IPS-NIHi11 (cell line): Measurements from ENCODE around the gene PDHA2.
A peak's percentile ranks its signal among the peaks of the same experiment; 100 is the strongest.
"Not testable (repeated sequence)": the region's sequence is repeated elsewhere in the genome, so short reads cannot be mapped to it uniquely, and the experiment has no call there.

Source experiments
- DNase-seq: peaks from one replicate; pipeline ENCODE4 v3.0.0; 2012; ENCODE audit warnings: mixed read lengths, low spot score

The PDHA2 gene

DNA sequence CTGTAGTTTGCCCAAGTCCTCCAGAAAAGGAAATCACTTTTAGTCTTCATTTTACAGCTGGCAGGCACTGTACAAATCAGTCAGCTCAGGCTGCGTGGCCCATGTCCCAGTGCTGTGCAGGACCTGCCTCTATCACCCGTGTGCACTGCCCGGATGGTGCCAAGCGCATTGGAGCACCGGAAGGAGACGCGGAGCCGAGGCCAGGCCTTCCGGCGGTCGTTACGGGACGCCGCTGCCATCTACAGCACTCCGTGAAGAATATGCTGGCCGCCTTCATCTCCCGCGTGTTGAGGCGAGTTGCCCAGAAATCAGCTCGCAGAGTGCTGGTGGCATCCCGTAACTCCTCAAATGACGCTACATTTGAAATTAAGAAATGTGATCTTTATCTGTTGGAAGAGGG is at the start of gene PDHA2:
Gene PDHA2, plus strand, starts transcription at position 203 of the 400 bp plus-strand sequence. Its CDS starts 58 bp downstream, at position 261.
- DNase-seq: no peak

DNA sequence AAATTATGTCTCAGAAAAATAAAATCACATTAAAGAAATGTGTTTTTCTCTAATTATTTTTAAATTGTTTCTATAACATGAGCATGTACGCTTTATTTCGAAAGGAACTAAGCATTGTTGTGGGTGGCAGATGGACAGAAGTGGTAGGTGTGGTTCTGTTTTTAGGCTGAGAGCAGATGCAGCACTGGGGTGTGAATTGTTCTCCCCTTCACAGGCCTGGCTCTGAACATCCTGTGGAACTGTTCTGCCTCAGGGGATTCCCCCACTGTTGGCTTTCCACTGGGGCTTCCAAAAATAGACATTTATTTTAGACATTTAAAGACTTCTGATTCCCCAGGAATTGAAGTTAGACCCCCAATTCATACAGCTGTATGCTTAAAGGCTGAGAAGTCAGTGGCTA is 41.9 kb upstream of the PDHA2 start:
- no peak for DNase-seq

DNA sequence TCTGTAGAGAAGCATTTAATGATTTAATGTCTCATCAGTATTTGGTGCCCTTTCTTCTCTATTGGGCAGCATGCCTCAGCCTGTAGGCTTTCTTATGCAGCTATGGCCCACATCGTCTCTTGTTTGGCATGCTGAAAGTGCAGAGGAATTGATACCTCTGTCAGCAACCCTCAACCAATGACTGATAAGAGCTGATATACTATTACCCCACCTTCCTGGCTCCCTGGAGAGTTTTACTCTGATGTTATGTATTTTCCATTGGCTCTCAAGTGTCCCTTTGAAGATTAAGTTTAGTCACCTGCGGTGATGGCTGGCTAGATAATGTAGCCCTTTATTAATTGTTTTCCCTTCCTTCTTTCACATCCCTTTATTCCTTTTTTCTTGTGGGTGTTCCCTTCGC is 41.2 kb upstream of the PDHA2 start:
- DNase-seq: peak; percentile 47

DNA sequence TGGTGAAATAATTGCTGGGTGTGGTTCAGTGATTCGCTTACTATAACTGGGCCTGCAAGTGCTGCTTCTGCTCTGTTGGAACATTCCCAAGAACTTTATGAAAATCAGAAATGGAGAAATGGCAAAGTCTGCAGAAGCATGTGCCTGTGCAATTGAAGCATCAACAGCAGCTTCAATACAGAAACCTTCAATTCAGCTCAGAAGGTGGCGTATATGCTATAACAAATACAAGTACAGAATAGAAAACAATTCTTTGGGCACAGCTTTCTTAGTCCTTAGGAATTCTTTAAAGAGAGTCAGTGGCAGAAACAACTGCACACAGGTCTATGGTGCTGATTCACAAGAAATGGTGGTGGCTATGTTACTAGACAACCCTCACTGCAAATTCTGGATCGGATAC is 18.0 kb upstream of the PDHA2 start:
- DNase-seq: no peak

DNA sequence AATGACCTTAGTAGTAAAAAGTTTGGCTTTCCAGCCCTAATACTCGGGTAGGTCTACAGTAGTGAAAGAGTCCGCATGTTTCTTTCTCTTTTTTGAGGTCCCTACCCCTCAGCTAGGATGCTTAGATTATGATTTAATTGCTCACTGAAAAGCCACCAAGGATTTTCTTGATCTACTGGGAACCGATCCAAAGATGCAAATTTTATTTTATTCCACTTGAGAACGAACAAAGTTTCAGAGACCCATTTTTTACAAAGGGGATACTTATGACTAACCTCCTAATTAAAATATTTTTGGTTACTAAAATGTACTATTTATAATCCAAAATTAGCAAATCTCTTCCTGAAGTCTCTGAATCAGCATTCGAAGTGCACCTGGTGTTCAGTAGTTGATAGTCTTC is 14.3 kb upstream of the PDHA2 start:
- DNase-seq: no peak

DNA sequence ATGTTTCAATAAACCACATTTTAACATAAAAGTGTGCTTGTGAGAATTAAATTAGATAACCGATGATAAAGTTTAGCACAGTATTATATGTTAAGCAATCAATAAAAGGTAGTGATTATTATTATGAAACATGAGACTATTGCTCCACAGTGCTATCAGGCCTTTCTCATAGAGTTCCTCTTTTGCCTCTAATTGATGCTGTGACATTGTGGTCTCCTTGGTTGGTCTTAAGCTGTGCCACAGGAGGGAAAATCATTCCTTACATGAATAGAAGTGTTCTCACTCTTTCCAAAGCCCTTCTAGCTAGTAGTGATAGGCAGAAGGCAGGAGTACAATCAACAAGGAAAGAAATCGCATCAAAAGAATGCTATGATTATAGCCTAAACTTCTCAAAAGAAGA is 9.2 kb upstream of the PDHA2 start:
- no peak for DNase-seq

DNA sequence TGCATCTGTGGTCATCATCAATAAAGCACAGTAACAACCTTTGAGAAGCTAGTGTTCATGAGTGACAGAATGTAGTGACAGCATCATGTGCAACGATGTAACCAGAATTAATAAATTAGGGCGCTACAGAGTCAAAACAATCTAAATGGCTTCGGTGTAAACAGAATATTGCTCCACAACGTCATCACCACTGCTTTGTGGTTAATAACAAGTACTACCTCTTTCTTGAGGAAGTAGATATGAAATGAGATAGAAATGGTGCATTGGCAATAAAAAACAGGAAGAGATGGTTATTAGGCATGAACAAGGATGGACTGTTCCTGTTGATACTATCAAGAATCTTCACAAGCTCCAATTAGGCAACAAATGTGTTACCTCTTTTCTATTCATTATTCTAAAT is 8.7 kb upstream of the PDHA2 start:
- DNase-seq: no peak

DNA sequence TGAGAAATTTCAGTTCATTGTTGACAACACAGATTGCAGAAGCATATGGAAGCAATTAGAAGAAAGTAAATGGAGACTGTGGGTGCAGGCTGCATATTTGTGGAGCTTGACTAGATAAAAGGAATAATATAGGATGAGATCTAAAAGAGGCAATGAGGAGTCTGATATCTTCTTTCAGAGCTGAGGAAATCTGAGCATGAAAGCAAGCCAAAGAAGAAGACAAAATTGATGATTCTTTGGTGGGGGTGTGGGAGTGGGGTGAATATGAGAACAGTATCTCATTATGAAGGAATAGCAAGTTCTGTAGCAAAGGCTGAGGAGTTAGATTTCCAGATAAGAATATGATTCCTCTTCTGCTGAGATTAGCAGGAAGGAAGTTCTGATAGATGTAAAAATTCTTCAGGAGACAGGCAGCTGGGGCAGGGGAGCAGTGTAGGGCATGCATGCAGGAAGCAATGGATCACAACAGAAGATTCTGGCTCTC is 6.1 kb upstream of the PDHA2 start:
- no peak for DNase-seq

DNA sequence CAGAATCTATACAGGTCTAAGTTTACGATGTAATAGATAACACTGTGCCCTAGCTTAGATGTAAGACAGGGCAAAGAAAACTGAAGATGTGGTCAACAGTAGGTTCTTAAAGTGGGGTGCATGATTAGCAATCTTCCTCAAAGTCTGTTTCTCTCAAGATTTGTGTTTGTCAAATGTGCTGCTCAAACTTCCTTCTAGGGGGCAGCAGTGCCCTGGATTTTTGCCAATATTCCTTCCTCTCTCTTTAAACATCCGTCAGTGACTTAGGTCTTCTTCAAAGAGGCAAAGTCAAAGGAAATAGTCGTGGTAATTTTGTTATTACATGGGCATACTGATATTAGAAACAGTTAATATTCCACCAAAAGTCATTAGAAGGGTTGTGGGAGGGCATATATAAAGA is 4.2 kb upstream of the PDHA2 start:
- peak; percentile 23 for DNase-seq

DNA sequence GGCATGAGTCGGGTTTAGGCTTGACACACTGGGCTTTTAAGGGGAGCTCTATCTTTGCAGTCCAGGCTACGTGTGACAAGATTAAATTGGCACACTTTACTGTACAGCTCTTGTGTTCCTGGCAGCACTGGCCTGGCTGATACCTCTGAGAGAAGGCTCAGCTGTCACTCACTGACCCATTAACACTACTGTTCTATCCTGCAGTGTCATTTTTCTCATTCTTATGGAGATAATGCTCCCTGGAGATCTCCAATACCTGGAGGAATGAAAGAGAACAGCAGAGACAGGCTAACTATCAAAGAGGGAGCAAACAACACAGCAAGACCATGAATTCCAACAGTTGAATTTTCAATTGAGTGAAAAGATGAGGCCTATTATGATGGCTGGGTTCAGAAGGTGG is 1.7 kb upstream of the PDHA2 start:
- peak; percentile 26 for DNase-seq

DNA sequence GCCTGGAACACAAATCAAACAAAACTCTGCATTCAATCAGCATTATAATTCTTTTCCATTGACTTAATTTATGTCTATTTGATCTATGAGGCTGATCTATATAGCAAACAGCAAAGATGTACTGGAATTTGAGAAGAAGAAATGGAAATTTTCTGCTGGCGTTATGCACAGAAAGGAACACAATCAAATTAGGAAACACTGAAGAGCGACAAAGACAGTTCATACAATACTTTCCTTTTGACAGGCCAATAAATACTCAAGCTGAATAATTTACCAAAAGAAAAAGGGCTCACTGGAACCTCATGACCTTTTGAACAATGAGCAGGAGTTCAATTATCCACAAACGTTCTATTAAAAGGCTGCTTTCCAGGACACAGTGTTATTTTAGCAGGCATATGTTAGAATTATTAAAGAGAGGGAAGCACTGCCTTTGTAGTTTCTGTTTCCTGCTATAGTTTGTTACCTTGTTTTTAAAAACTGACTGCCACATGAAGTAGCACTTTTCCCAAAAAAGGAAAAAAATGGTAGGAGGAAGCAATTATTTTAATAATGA is 8.1 kb downstream of the PDHA2 start:
- DNase-seq: no peak

DNA sequence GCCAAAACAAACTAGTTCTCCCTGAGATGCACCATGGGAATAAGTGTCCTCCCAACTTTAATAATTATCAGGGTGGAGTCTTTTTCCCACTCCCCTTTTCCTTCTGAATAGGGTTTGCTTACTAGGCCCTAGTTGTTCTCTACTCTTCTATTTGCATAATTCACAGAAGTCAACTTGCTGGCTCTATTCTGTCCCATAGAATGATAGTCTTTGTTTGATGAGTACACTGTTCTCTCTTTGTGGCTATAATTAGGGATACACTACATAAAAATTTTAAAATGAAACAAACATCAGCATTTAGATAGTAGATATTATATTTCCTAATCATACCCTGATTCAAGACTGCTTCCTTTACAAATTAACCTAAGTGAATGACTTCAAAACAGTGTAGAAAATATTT is 10.3 kb downstream of the PDHA2 start:
- DNase-seq: no peak

DNA sequence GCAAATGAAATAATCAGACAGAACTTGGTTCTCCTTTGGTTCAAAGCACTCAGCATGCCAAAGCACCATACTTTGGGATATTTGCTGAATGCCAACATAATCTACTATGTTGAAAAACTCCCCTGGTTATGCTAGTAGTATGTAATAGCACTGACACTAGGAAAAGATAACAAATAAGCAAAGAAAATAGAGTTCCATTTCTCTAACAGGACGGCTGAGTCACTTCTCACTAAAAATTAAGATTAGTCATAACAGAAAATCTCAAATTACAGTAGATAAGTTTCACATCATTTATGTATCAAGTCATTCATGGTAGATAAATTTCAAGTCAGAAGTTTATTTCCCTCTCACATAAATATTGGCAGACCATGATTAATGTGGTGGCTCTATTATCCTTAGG is 17.9 kb downstream of the PDHA2 start:
- DNase-seq: no peak

DNA sequence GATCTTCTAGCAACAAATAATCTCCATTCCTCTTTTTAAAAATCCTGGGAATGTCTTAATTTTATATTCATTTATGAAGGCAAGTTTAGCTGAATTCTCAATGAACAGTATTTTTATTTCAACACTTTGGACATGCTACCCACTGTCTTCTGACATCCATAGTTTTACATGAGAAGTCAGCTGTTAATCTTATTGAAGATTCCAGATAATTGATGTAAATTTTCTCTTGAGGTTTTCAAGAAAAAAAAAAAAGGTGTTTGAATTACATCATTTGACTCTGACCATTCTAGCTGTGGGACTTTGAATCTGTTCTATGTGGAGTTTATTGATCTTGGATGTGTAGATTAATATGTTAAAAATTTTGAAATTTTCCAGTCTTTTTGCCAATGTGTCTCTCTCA is 28.0 kb downstream of the PDHA2 start:
- DNase-seq: peak; percentile 5

DNA sequence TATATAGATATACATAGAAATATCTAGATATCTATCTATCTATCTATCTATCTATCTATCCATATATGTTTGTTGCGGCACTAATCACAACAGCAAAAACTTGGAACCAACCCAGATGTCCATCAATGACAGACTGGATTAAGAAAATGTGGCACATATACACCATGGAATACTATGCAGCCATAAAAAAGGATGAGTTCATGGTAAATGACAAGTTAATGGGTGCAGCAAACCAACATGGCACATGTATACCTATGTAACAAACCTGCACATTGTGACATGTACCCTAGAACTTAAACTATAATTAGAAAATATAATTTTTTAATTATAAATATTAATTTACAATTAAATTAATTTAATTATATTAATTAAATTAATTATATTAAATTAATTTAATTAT is 29.5 kb downstream of the PDHA2 start:
- not testable (repeated sequence) for DNase-seq

DNA sequence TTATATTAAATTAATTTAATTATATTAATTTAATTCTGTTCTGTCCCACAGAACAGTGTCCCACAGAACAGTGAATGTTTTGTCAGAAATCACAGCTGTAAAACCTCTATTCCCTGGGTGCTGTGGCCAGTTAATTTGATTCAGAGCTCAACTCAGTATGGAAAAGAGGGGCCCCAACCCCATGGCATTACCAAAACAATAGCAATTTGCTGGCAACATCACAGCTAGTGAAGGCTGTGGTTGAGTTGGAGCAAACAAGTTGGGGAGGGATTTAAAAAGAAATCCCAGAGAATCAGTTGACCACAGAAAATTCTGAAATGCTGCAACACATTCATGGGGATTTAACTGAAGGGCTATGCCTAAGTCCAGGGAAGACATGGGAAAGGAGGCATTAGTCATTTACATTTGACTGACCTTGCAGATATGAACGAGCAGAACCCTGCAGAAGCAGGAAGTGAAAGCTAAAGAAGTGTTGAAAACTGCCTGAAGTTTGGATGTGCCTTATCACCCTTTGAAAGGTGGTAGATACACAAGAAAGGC is 30.1 kb downstream of the PDHA2 start:
- DNase-seq: peak; percentile 21

DNA sequence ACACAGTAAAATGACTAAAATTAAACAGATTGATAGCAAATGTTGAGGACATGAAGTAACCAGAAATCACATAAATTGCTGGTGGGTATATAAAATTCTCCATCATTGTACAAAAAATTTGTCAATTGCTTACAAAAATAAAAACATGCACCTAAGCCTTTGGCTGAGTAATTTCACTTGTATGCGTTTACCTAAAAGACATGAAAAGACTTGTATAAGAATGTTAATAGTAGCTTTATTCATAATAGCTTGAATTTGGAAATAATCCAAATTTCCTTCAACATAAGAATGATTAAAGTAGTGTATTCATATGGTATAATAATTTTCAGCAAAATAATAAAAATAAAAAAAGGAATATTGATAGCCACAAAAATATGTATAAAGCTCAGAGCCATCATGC is 37.7 kb downstream of the PDHA2 start:
- DNase-seq: no peak

DNA sequence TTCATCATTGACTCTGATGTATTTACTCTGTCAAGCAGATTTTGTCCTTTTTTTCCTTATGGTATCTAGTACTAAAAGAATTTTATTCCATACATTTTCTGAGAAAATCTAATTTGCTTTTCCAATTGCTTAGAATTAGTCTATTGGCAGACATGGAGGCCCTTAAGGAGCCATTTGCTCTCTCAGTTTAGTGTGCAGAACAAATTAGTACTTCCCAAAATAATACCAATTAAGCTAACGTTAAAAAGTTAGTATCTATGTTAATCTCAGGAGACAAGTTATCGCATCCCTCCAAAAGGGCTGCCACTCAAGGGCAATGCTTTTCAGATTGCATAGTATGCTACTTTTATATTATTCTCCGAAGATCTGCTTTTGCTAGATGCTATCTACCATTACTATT is 47.7 kb downstream of the PDHA2 start:
- DNase-seq: no peak

DNA sequence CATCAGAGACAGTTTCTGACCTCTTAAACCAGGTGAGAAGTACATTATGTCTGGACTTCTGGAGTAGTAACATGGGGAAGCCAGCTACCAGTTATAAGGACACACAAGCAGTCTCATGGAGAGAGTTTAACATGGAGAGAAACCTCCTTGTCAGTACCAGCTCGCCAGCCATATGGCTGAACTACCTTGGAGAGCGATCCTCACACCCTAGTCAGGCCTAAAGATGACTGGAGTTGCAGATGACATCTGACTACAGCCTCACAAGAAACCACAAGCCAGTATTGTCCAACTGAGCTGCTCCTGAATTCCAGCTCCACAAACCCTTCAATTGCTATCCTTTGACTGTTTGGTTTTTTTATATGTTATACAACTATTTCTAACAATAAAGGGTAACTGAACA is 49.8 kb downstream of the PDHA2 start:
- DNase-seq: peak; percentile 31
